OCI-LY7 (cell line): ENCODE measurements around the gene CENPN. TPM values are rescaled to one million over a fixed set of nuclear protein-coding genes. Genes with fewer than 3 reads are reported as not detected.

ENCODE experiments used
- Bru-seq: library from RNA; stranded (reverse); fragments of 400-500 nt; gene quantifications from one replicate; lab custom pipeline; 2021; lab: Mats Ljungman, UMichigan
- BruChase-seq, 2 experiments: library from RNA; stranded (reverse); fragments of 400-500 nt; gene quantifications; one replicate each; lab custom pipeline; 2021; lab: Mats Ljungman, UMichigan
- BruUV-seq: library from RNA; stranded (reverse); fragments of 400-500 nt; replicated peaks from 2 replicates; lab custom pipeline; 2021; lab: Mats Ljungman, UMichigan
- CTCF ChIA-PET: fragments of 300-600 bp; sonication (Branson Sonifier 250); formaldehyde crosslinking; loops from one replicate; lab custom pipeline; 2022; ENCODE audit warnings: antibody characterized with exemption; ENCODE audit not compliant: unreplicated experiment; lab: Charles Lee
- POLR2A ChIA-PET: fragments of 300-600 bp; sonication (Branson Sonifier 250); formaldehyde crosslinking; loops from one replicate; lab custom pipeline; 2022; ENCODE audit warnings: antibody characterized with exemption; lab: Charles Lee
- DNase-seq: peaks from one replicate; pipeline ENCODE4 v3.0.0-alpha.2; 2015; ENCODE audit warnings: low spot score
- H2AFZ ChIP-seq: fragments of 200-600 bp; sonication (generic), shearing (Covaris generic); 2 replicates; pipeline ENCODE4 v1.6.1; 2014; ENCODE audit warnings: mild to moderate bottlenecking, antibody characterized with exemption, low read length, moderate library complexity
- H3K27ac ChIP-seq: fragments of 200-600 bp; sonication (generic); 2 replicates; pipeline ENCODE4 v1.5.1; 2014; ENCODE audit warnings: mixed run types, low read depth, mild to moderate bottlenecking, moderate library complexity, low read length, inconsistent platforms; ENCODE audit not compliant: poor library complexity, severe bottlenecking
- H3K36me3 ChIP-seq: fragments of 200-600 bp; sonication (generic); 2 replicates; pipeline ENCODE4 v1.6.1; 2014; ENCODE audit warnings: mild to moderate bottlenecking, antibody characterized with exemption, low read length, moderate library complexity, mixed read lengths; ENCODE audit not compliant: insufficient read depth
- H3K4me1 ChIP-seq: fragments of 200-600 bp; sonication (generic); 2 replicates; pipeline ENCODE4 v1.5.1; 2014; ENCODE audit warnings: mild to moderate bottlenecking, low read length; ENCODE audit not compliant: insufficient read depth, poor library complexity, severe bottlenecking
- H3K4me2 ChIP-seq: fragments of 200-600 bp; sonication (generic); 2 replicates; pipeline ENCODE4 v1.6.1; 2014; ENCODE audit warnings: mild to moderate bottlenecking, low read length
- H3K4me3 ChIP-seq: fragments of 200-600 bp; sonication (generic); 2 replicates; pipeline ENCODE4 v1.5.1; 2014; ENCODE audit warnings: mild to moderate bottlenecking, low read depth, low read length; ENCODE audit not compliant: poor library complexity, severe bottlenecking
- H3K79me2 ChIP-seq: fragments of 200-600 bp; sonication (generic); 2 replicates; pipeline ENCODE4 v1.6.1; 2016; ENCODE audit warnings: low read depth, mild to moderate bottlenecking, low read length, moderate library complexity, mixed read lengths; ENCODE audit not compliant: insufficient read depth
- H3K9me2 ChIP-seq: fragments of 200-600 bp; sonication (generic); 2 replicates; pipeline ENCODE4 v1.6.1; 2016; ENCODE audit warnings: mild to moderate bottlenecking, low read length, mixed read lengths; ENCODE audit not compliant: insufficient read depth
- H3K9me3 ChIP-seq: fragments of 200-600 bp; sonication (generic); 2 replicates; pipeline ENCODE4 v1.6.1; 2014; ENCODE audit warnings: mild to moderate bottlenecking, mixed run types, low read length, mixed read lengths
- H4K20me1 ChIP-seq: fragments of 200-600 bp; sonication (generic); 2 replicates; pipeline ENCODE4 v1.6.1; 2014; ENCODE audit warnings: mild to moderate bottlenecking, antibody characterized with exemption, low read length, moderate library complexity, mixed read lengths; ENCODE audit not compliant: insufficient read depth
- EZH2phosphoT487 ChIP-seq: fragments of 200-600 bp; sonication (generic); IDR thresholded peaks from 2 replicates; pipeline ENCODE4 v1.6.1; 2018; ENCODE audit warnings: low read depth, borderline replicate concordance, mild to moderate bottlenecking, mixed run types, antibody characterized with exemption, low read length, moderate library complexity, mixed read lengths
- intact Hi-C: fragments of 100-400 bp; cut with micrococcal nuclease; formaldehyde crosslinking; loops from one replicate; pipeline ENCODE4 v1.10.0; 2022; ENCODE audit not compliant: unreplicated experiment
- long read RNA-seq: library from polyadenylated mRNA; stranded (forward); transcript quantifications from one replicate; pipeline ENCODE4 v2.0.0, GENCODE V29; 2022
- total RNA-seq, 2 experiments: library from RNA; depleted of rRNA in 1 of 2; stranded (reverse); fragments of >200 nt in 1 of 2; shearing (Covaris generic) in 1 of 2; gene quantifications; 2 replicates each; pipeline ENCODE4 v1.2.3, GENCODE V29; 2014 to 2022
- TF ChIP-seq, protein P1 (sequence below): fragments of 200-600 bp; sonication (generic); conservative IDR thresholded peaks from 2 replicates; pipeline ENCODE4 v1.5.1; 2014; ENCODE audit warnings: mild to moderate bottlenecking, antibody characterized with exemption, low read length, moderate library complexity, mixed read lengths

CENPN gene
- total RNA-seq (2014; rRNA removed; shearing (Covaris generic)) (52.4 and 97.3 TPM in 2 replicates), total RNA-seq (2022) (51.8 and 58.8 TPM in 2 replicates), Bru-seq, nascent RNA (percentile 81 among the genes with signal in this experiment), BruChase-seq, experiment 1, labeled RNA remaining after a 6-hour chase (percentile 69 among the genes with signal in this experiment), BruChase-seq, experiment 2, labeled RNA remaining after a 2-hour chase (percentile 82 among the genes with signal in this experiment)
- long read RNA-seq, transcript CENPN-201 (7 exons, 1,398 nt), result major isoform, 42 of 80 reads
- long read RNA-seq, transcript CENPN-202 (11 exons, 2,481 nt), result minor isoform, 16 of 80 reads
- long read RNA-seq, partial matches to known transcripts, result 2 of 80 reads
- long read RNA-seq, other reads (novel, unspliced or antisense), result 18 of 80 reads

- intact Hi-C loops, result loop anchor here (1.0 to 10.0 kb wide), 3 partner anchors 69 to 728 kb away; partner anchors contain the start of gene GCSH
- Histone ChIP-seq H3K9me3 (no peaks in the 10 kb centered on the region), H4K20me1 (peaks cover 42% of the 10 kb centered on the region), H3K27ac (peak within 1 kb of the TSS; percentile 86), H3K4me1 (peaks cover 32% of the 10 kb centered on the region), H2AFZ (peak within 1 kb of the TSS; percentile 56), H3K4me2 (peak within 1 kb of the TSS; percentile 95), H3K9me2 (no peaks in the 10 kb centered on the region), H3K4me3 (peak within 1 kb of the TSS; percentile 75), H3K79me2 (peaks cover 92% of the 10 kb centered on the region), H3K36me3 (peaks cover 29% of the 10 kb centered on the region)
- CTCF ChIA-PET, result no interaction called here
- peak; percentile 98 for DNase-seq
- BruUV-seq, result TSS peak; percentile 58
- TF ChIP-seq EZH2phosphoT487, result no peak
- TF ChIP-seq, protein P1, sequence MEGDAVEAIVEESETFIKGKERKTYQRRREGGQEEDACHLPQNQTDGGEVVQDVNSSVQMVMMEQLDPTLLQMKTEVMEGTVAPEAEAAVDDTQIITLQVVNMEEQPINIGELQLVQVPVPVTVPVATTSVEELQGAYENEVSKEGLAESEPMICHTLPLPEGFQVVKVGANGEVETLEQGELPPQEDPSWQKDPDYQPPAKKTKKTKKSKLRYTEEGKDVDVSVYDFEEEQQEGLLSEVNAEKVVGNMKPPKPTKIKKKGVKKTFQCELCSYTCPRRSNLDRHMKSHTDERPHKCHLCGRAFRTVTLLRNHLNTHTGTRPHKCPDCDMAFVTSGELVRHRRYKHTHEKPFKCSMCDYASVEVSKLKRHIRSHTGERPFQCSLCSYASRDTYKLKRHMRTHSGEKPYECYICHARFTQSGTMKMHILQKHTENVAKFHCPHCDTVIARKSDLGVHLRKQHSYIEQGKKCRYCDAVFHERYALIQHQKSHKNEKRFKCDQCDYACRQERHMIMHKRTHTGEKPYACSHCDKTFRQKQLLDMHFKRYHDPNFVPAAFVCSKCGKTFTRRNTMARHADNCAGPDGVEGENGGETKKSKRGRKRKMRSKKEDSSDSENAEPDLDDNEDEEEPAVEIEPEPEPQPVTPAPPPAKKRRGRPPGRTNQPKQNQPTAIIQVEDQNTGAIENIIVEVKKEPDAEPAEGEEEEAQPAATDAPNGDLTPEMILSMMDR, result no peak
- POLR2A ChIA-PET, result interaction anchor here (0.7 to 1.4 kb wide), 2 partner anchors 9 to 92 kb away, joined by 5 to 6 read pairs; no protein-coding TSS in a partner anchor
Observed at GRCh38 chr16:81006813-81007695, at the start of gene CENPN, which contains the start of gene CMC2. TSS of gene CENPN (plus strand) at chr16:81007214. CDS start at chr16:81011940, 4,726 bp downstream. TSS of gene CMC2 (minus strand) at chr16:81006885. CDS start at chr16:80997394, 9,491 bp downstream.

GRCh38 chr16:80958284-80958683, 48.7 kb upstream of the CENPN start:
- no TSS peak for BruUV-seq
- Histone ChIP-seq H3K9me2 (no peaks in the 10 kb centered on the region), H3K9me3 (peaks cover 9% of the 10 kb centered on the region), H3K4me3 (no peak overlapping the region), H3K36me3 (no peaks in the 10 kb centered on the region), H3K27ac (no peak overlapping the region), H3K4me2 (no peak overlapping the region), H2AFZ (no peak overlapping the region), H3K4me1 (no peaks in the 10 kb centered on the region), H4K20me1 (no peaks in the 10 kb centered on the region), H3K79me2 (no peaks in the 10 kb centered on the region)
- DNase-seq, result no peak
- ChIA-PET POLR2A (interaction anchor here (0.8 kb wide), 1 partner anchor 19 kb away, joined by 3 read pairs; no protein-coding TSS in a partner anchor), CTCF (no interaction called here)
- intact Hi-C loops, result no loop called here
- TF ChIP-seq, protein P1, result no peak
- no peak for TF ChIP-seq EZH2phosphoT487
